Measurements from ENCODE around the gene MINDY4. TPM values are rescaled to one million over a fixed set of nuclear protein-coding genes. Genes with fewer than 3 reads are reported as not detected.

Gene MINDY4
- total and polyA plus RNA-seq, 2 of the 8 experiments (the other 6 are each of a cell fraction or from before 2014, with no cell fraction given), result 1.3 to 3.6 TPM

GRCh38 chr7:30926313-30926712 lies 155.1 kb downstream of the MINDY4 start:
- no peaks in the 10 kb centered on the region for H4K20me1 ChIP-seq (replicated peaks in 1 of 2; ENCODE audit: control insufficient read depth in 1 of 2, insufficient read depth in 2 of 2, low read length in 2 of 2)
- H3K27ac ChIP-seq (ENCODE audit: low read depth, low read length), result no peak overlapping the region
- no peak overlapping the region for H3K23ac ChIP-seq (ENCODE audit: insufficient read length)
- no peak overlapping the region for H3K4me2 ChIP-seq (ENCODE audit: insufficient read depth in 1 of 2, low read depth in 2 of 2, low read length in 2 of 2)
- no peak overlapping the region for H2BK20ac ChIP-seq (ENCODE audit: low read length)
- no peak overlapping the region for H2BK12ac ChIP-seq (ENCODE audit: low read depth, low read length)
- no peak overlapping the region for H3K56ac ChIP-seq (replicated peaks; ENCODE audit: insufficient read length, low read depth, low read length)
- H3K9ac ChIP-seq (replicated peaks in 1 of 4; ENCODE audit: extremely low read depth in 1 of 4, low read depth in 3 of 4, low read length in 3 of 4), result no peak overlapping the region
- H3K27me3 ChIP-seq (replicated peaks in 1 of 4; ENCODE audit: control insufficient read depth in 3 of 4, extremely low read depth in 1 of 4, insufficient read depth in 3 of 4, low read length in 3 of 4), result no peaks in the 10 kb centered on the region; a peak in 1 of 7 replicates
- no peak overlapping the region for H2BK15ac ChIP-seq (ENCODE audit: low read length)
- H3K4me1 ChIP-seq (replicated peaks in 1 of 4; ENCODE audit: control insufficient read depth in 3 of 4, insufficient read depth in 4 of 4, low read length in 3 of 4), result no peaks in the 10 kb centered on the region
- CTCF ChIA-PET (ENCODE audit: partially characterized antibody), result no interaction called here
- TF ChIP-seq NANOG (IDR thresholded peaks at IDR 0.05; ENCODE audit: insufficient read depth, low read depth, low read length, poor library complexity, severe bottlenecking) (no peak), SIRT6 (IDR thresholded peaks at IDR 0.05; ENCODE audit: low read length) (no peak), TBP (IDR thresholded peaks at IDR 0.05; ENCODE audit: low read depth, low read length) (no peak), RNF2 (IDR thresholded peaks at IDR 0.05; ENCODE audit: borderline replicate concordance, low read depth, low read length, missing control alignments, poor library complexity, severe bottlenecking) (no peak), SP4 (IDR thresholded peaks at IDR 0.05; ENCODE audit: low read length) (no peak), BACH1 (IDR thresholded peaks at IDR 0.05; ENCODE audit: low read length) (no peak), YY1 (IDR thresholded peaks at IDR 0.05; ENCODE audit: low read depth, low read length) (no peak), MAX (IDR thresholded peaks at IDR 0.05) (no peak)
- no peaks in the 10 kb centered on the region for H3K36me3 ChIP-seq (ENCODE audit: control insufficient read depth in 2 of 4, insufficient read depth in 4 of 4, low read length in 3 of 4)
- no peak overlapping the region for H2AFZ ChIP-seq (ENCODE audit: low read length)
- H3K14ac ChIP-seq (ENCODE audit: insufficient read length), result no peak overlapping the region
- no peak overlapping the region for H4K91ac ChIP-seq (replicated peaks; ENCODE audit: insufficient read length, low read length)
- no peaks in the 10 kb centered on the region for H3K79me1 ChIP-seq (ENCODE audit: low read depth, low read length)
- H3K4ac ChIP-seq (replicated peaks; ENCODE audit: insufficient read length, low read depth, low read length), result no peak overlapping the region
- no peak for FAIRE-seq
- H2BK120ac ChIP-seq (replicated peaks; ENCODE audit: low read depth, low read length), result no peak overlapping the region
- H3K23me2 ChIP-seq (ENCODE audit: low read depth, low read length), result no peaks in the 10 kb centered on the region; the same call in 1 of the 2 replicates
- H4K8ac ChIP-seq (ENCODE audit: extremely low read depth, insufficient read depth, low read length), result no peak overlapping the region
- no peak overlapping the region for H3K18ac ChIP-seq (ENCODE audit: extremely low read depth, low read length)
- DNase-seq (ENCODE audit: low read depth in 1 of 2, low spot score in 2 of 2), result peak in 1 of 2 experiments; percentile 17
- POLR2A ChIA-PET (ENCODE audit: partially characterized antibody), result no interaction called here
- H3K4me3 ChIP-seq (ENCODE audit: extremely low read depth in 1 of 4, insufficient read depth in 2 of 4, low read depth in 3 of 4, low read length in 4 of 4), result no peak overlapping the region
- no peak overlapping the region for H2AK5ac ChIP-seq (ENCODE audit: low read depth, low read length)
- 93% methylated on average over 5 of the region's 5 CpGs; no CpG with 5 or more reads in 1 of the 2 experiments for WGBS, 2 experiments (ENCODE audit: extremely low coverage in 1 of 2, insufficient coverage in 1 of 2, insufficient read length in 1 of 2, insufficient replicate concordance in 2 of 2, low coverage in 1 of 2, low lambda C conversion rate in 2 of 2, missing lambda C conversion rate in 1 of 2)
- no peak overlapping the region for H4K5ac ChIP-seq (ENCODE audit: insufficient read length, low read depth, low read length)
- no peaks in the 10 kb centered on the region for H3K79me2 ChIP-seq (ENCODE audit: control insufficient read depth in 1 of 2, insufficient read depth in 2 of 2, low read length in 2 of 2)
- no peaks in the 10 kb centered on the region for H3K9me3 ChIP-seq (ENCODE audit: insufficient read depth in 2 of 2, low read depth in 1 of 2, low read length in 1 of 2)
- H2BK5ac ChIP-seq (ENCODE audit: low read depth, low read length), result no peak overlapping the region

Data from H1 (cell line).